Caco-2 (cell line): Measurements from ENCODE around the gene RC3H2. TPM values are rescaled to one million over a fixed set of nuclear protein-coding genes. Genes with fewer than 3 reads are reported as not detected.

ENCODE experiments used
- BruUV-seq: library from RNA; stranded (reverse); fragments of 400-500 nt; replicated peaks from 2 replicates; lab custom pipeline; 2021; lab: Mats Ljungman, UMichigan
- CTCF ChIA-PET: fragments of 300-600 bp; sonication (Branson Sonifier 250); formaldehyde crosslinking; loops from one replicate; lab custom pipeline; 2022; ENCODE audit warnings: antibody characterized with exemption; lab: Charles Lee
- POLR2A ChIA-PET: fragments of 300-600 bp; sonication (Branson Sonifier 250); formaldehyde crosslinking; loops from one replicate; lab custom pipeline; 2022; ENCODE audit warnings: antibody characterized with exemption; lab: Charles Lee
- DNase-seq, 2 experiments: peaks; one replicate each; pipeline versions ENCODE4 v3.0.0 to v3.0.0-alpha.2; 2020 to 2022
- H3K27me3 ChIP-seq: replicated peaks from 2 replicates; pipeline ENCODE4 v1.6.0; 2011; ENCODE audit warnings: low read length; ENCODE audit not compliant: control insufficient read depth, insufficient read depth
- H3K36me3 ChIP-seq: 2 replicates; pipeline ENCODE4 v1.5.1; 2011; ENCODE audit warnings: low read length; ENCODE audit not compliant: control insufficient read depth, insufficient read depth
- H3K4me1 ChIP-seq: fragments of 250-450 bp; sonication (Bioruptor Pico); 2 replicates; pipeline ENCODE4 v1.5.1; 2020; ENCODE audit warnings: mild to moderate bottlenecking
- H3K4me3 ChIP-seq: 2 replicates; pipeline ENCODE4 v1.5.1; 2011; ENCODE audit warnings: low read depth, mild to moderate bottlenecking, control low read depth, low read length
- H3K9me3 ChIP-seq: fragments of 250-450 bp; sonication (Bioruptor Pico); 2 replicates; pipeline ENCODE4 v1.5.1; 2020; ENCODE audit warnings: mild to moderate bottlenecking, moderate library complexity
- H3K27ac Mint-ChIP-seq: one replicate; pipeline ENCODE4 v1.8.0; 2022; ENCODE audit warnings: mixed read lengths; ENCODE audit not compliant: unreplicated experiment
- H3K27me3 Mint-ChIP-seq: one replicate; pipeline ENCODE4 v1.8.0; 2022; ENCODE audit warnings: mixed read lengths; ENCODE audit not compliant: insufficient read depth, unreplicated experiment
- H3K36me3 Mint-ChIP-seq: one replicate; pipeline ENCODE4 v1.8.0; 2022; ENCODE audit warnings: mild to moderate bottlenecking, mixed read lengths; ENCODE audit not compliant: insufficient read depth, unreplicated experiment
- H3K4me1 Mint-ChIP-seq: one replicate; pipeline ENCODE4 v1.8.0; 2022; ENCODE audit warnings: low read depth, mixed read lengths; ENCODE audit not compliant: unreplicated experiment
- H3K4me3 Mint-ChIP-seq: one replicate; pipeline ENCODE4 v1.8.0; 2022; ENCODE audit warnings: mild to moderate bottlenecking, moderate library complexity, mixed read lengths; ENCODE audit not compliant: unreplicated experiment
- H3K9me3 Mint-ChIP-seq: one replicate; pipeline ENCODE4 v1.8.0; 2022; ENCODE audit warnings: mixed read lengths; ENCODE audit not compliant: unreplicated experiment
- intact Hi-C: fragments of 100-400 bp; cut with micrococcal nuclease; formaldehyde crosslinking; loops from one replicate; pipeline ENCODE4 v1.10.0; 2022; ENCODE audit not compliant: unreplicated experiment
- total RNA-seq: library from RNA; stranded (reverse); gene quantifications from 2 replicates; pipeline ENCODE4 v1.2.3, GENCODE V29; 2022
- TF ChIP-seq, protein P1 (sequence below), 2 experiments: fragments of 200-600 bp in 1 of 2; IDR thresholded peaks; 1 replicate in 1 of 2; 2 replicates in 1 of 2; pipeline versions ENCODE4 v1.5.1 to v1.8.0; 2011 to 2022; ENCODE audit warnings: antibody characterized with exemption in 1 of 2, control low read depth in 1 of 2, inconsistent platforms in 1 of 2, low read depth in 1 of 2, low read length in 1 of 2, mild to moderate bottlenecking in 1 of 2, moderate library complexity in 1 of 2; ENCODE audit not compliant: insufficient read depth in 1 of 2, severe bottlenecking in 1 of 2, unreplicated experiment in 1 of 2

RC3H2 gene
- total RNA-seq, 1 experiment from 2014 or later = 53.8 TPM

DNA sequence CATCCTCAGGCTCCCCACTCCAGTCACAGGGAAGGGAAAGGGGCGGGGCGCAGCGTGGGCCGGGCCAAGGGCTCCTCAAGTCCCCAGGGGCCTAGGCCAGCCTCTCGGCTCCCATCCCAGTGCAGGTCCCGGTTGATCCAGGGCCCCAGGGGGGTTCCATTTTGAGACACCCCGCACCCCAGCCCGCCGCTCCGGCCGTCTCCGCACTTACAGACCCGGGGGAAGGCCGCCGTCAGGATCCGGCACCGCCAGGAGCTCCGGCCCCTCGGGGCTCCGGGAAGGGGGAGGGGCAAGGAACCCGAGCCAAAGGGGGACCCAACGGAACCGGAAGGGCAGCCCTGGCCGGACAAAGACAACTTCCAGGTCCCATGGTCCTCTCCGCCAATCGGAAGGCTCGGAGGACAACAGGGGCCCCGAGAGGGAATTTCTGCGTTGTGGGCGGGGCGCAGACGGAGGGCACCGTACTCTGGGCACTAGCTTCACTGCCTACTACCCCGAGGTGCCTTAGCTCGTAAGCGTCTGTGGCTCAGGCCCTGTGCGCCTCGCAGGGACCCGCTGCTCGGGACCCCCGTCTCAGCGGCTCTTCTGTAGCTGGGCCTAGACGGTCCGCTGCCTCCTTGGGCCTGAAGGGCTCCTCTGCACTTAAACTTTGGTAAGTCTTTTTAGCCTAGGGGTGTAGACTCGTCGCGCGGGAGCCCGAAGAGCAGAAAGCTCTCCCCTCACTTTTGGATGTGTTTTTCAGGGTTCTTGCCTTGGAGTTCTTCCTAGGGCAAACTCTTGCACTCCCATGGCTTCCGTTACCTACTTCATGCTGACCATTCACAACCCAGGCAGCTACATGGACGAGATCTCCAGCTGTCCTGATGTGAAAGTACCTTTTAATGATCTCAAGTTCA, 26.3 kb upstream of the RC3H2 start, which contains the start of gene ZBTB26:
TSS of gene ZBTB26 (minus strand) at position 287 of the 896 bp plus-strand sequence. CDS start 11,578 bp downstream, outside the sequence.
- no peaks in the 10 kb centered on the region for H3K27me3 Mint-ChIP-seq
- H3K4me1 Mint-ChIP-seq = peaks cover 9% of the 10 kb centered on the region
- H3K27ac Mint-ChIP-seq = no peak within 1 kb of the TSS
- H3K4me1 ChIP-seq = no peaks in the 10 kb centered on the region; the same call in 1 of the 2 replicates
- no peaks in the 10 kb centered on the region for H3K9me3 ChIP-seq
- H3K36me3 ChIP-seq = no peaks in the 10 kb centered on the region
- BruUV-seq = no TSS peak
- peak within 1 kb of the TSS; percentile 74 for H3K4me3 ChIP-seq
- intact Hi-C loops = loop anchor here (1.0 to 2.0 kb wide), 4 partner anchors 9 to 60 kb away; partner anchors contain the start of genes RC3H2 and ZBTB6
- no peaks in the 10 kb centered on the region for H3K27me3 ChIP-seq
- H3K9me3 Mint-ChIP-seq = no peaks in the 10 kb centered on the region
- TF ChIP-seq, protein P1, sequence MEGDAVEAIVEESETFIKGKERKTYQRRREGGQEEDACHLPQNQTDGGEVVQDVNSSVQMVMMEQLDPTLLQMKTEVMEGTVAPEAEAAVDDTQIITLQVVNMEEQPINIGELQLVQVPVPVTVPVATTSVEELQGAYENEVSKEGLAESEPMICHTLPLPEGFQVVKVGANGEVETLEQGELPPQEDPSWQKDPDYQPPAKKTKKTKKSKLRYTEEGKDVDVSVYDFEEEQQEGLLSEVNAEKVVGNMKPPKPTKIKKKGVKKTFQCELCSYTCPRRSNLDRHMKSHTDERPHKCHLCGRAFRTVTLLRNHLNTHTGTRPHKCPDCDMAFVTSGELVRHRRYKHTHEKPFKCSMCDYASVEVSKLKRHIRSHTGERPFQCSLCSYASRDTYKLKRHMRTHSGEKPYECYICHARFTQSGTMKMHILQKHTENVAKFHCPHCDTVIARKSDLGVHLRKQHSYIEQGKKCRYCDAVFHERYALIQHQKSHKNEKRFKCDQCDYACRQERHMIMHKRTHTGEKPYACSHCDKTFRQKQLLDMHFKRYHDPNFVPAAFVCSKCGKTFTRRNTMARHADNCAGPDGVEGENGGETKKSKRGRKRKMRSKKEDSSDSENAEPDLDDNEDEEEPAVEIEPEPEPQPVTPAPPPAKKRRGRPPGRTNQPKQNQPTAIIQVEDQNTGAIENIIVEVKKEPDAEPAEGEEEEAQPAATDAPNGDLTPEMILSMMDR (IDR thresholded peaks at IDR 0.05; ENCODE audit: insufficient read depth in 1 of 2, low read depth in 1 of 2, low read length in 1 of 2, severe bottlenecking in 1 of 2, unreplicated experiment in 1 of 2) = no peak
- ChIA-PET POLR2A (interaction anchor here (1.1 to 3.1 kb wide), 5 partner anchors 9 to 60 kb away, joined by 3 to 36 read pairs (median 6); partner anchors contain the start of genes RABGAP1, RC3H2 and ZBTB6), CTCF (interaction anchor here (1.1 kb wide), 2 partner anchors 9 to 19 kb away, joined by 3 to 4 read pairs; partner anchors contain the start of genes RABGAP1 and ZBTB6)
- peak; percentile 93 to 96 for DNase-seq
- H3K4me3 Mint-ChIP-seq = no peak within 1 kb of the TSS
- peaks cover 6% of the 10 kb centered on the region for H3K36me3 Mint-ChIP-seq

DNA sequence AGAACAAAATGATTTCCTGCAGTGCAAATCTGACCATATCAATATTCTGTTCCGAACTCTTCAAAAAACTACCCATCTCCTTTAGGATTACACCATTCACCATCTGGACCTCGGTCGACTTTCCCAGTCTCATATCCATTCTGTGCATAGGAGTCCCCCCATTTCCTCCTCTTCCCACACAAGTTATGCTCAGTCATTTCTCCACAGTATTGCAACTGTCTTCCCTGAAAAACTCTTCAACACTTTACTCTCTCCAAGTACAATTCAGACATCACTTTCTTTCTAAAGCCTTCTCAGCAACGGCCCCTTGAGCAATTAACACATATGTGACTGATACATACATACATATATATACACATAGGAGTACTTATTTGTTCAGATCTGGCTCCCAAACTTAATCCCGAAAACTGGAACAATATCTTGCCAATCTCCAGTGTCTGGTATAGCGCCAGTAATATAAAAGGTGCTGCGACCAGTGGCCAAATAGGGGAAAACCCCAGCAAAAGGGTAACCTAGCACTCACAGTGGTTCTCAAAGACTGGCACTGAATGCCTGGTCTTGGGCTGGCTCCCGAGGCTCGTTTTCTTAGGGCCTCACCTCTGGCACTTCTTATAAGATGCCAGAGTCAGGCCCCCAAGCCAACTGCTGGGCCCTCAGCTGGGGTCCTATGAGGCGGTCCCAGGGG, 25.5 kb upstream of the RC3H2 start:
- Mint-ChIP-seq H3K4me1 (peaks cover 9% of the 10 kb centered on the region), H3K9me3 (no peaks in the 10 kb centered on the region), H3K36me3 (no peaks in the 10 kb centered on the region), H3K4me3 (no peak overlapping the region), H3K27me3 (no peaks in the 10 kb centered on the region), H3K27ac (no peak overlapping the region)
- TF ChIP-seq, protein P1 (IDR thresholded peaks at IDR 0.05; ENCODE audit: insufficient read depth in 1 of 2, low read depth in 1 of 2, low read length in 1 of 2, severe bottlenecking in 1 of 2, unreplicated experiment in 1 of 2) = no peak
- DNase-seq = no peak
- intact Hi-C loops = loop anchor here (1.0 to 2.0 kb wide), 4 partner anchors 10 to 61 kb away; partner anchors contain the start of genes RC3H2 and ZBTB6
- H3K9me3 ChIP-seq = no peaks in the 10 kb centered on the region
- H3K36me3 ChIP-seq = no peaks in the 10 kb centered on the region
- BruUV-seq = no TSS peak
- peak overlapping the region; percentile 74 for H3K4me3 ChIP-seq
- POLR2A ChIA-PET = interaction anchor here (1.4 to 3.1 kb wide), 4 partner anchors 10 to 27 kb away, joined by 3 to 36 read pairs (median 13); partner anchors contain the start of genes RABGAP1, RC3H2 and ZBTB6
- CTCF ChIA-PET = interaction anchor here (1.1 kb wide), 1 partner anchor 10 kb away, joined by 3 read pairs; the partner anchor contains the start of gene RABGAP1
- H3K4me1 ChIP-seq = no peaks in the 10 kb centered on the region; the same call in 1 of the 2 replicates
- no peaks in the 10 kb centered on the region for H3K27me3 ChIP-seq
